ENCODE data around the gene KCNMB2.

The KCNMB2 gene

GRCh38 chr3:178625053-178625600 lies 88.9 kb downstream of the KCNMB2 start:
- H3K9me3 ChIP-seq (ENCODE audit: insufficient read depth, low read length): no peaks in the 10 kb centered on the region
- no peak overlapping the region for H3K4me3 ChIP-seq (ENCODE audit: insufficient read length, low read depth)
- H3K9ac ChIP-seq (ENCODE audit: insufficient read length, low read depth): no peak overlapping the region
- H3K27me3 ChIP-seq (ENCODE audit: insufficient read depth, insufficient read length): no peaks in the 10 kb centered on the region
- no peaks in the 10 kb centered on the region for H3K36me3 ChIP-seq (ENCODE audit: insufficient read depth, insufficient read length, low read length)
- no peak for DNase-seq (ENCODE audit: low read depth, low spot score)
- no peak for TF ChIP-seq YY1 (IDR thresholded peaks at IDR 0.05; ENCODE audit: insufficient read depth, insufficient read length)
- TF ChIP-seq SUZ12 (IDR thresholded peaks at IDR 0.05; ENCODE audit: extremely low read depth, insufficient read depth, insufficient read length): no peak
- TF ChIP-seq ZNF274 (IDR thresholded peaks at IDR 0.05; ENCODE audit: low read depth, low read length): no peak
- no peaks in the 10 kb centered on the region for H3K4me1 ChIP-seq (ENCODE audit: insufficient read depth, insufficient read length)

DNA sequence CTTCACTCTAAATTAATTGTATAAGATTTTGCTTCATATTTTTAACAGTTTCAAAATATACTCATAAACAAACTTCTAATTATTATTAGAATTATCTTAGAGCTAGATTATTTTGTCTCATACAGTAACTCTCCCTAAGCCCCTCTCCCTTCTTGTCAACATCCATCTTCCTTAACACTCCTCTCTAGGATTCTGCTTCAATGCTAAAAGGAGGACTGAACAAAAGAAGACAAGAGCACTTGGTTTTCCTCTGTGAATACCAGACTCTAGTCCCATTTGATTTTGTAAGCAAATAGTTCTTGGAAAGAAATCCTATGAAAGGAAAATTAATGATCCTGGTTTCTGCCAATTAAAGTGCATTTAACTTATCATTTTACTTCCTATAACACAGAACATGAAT lies 91.8 kb downstream of the KCNMB2 start:
- DNase-seq (ENCODE audit: low read depth, low spot score): no peak
- no peaks in the 10 kb centered on the region for H3K36me3 ChIP-seq (ENCODE audit: insufficient read depth, insufficient read length, low read length)
- H3K9ac ChIP-seq (ENCODE audit: insufficient read length, low read depth): no peak overlapping the region
- peaks cover 2% of the 10 kb centered on the region; the same call in 1 of the 2 replicates for H3K9me3 ChIP-seq (ENCODE audit: insufficient read depth, low read length)
- no peak for TF ChIP-seq SUZ12 (IDR thresholded peaks at IDR 0.05; ENCODE audit: extremely low read depth, insufficient read depth, insufficient read length)
- TF ChIP-seq YY1 (IDR thresholded peaks at IDR 0.05; ENCODE audit: insufficient read depth, insufficient read length): no peak
- TF ChIP-seq ZNF274 (IDR thresholded peaks at IDR 0.05; ENCODE audit: low read depth, low read length): no peak
- no peak overlapping the region for H3K4me3 ChIP-seq (ENCODE audit: insufficient read length, low read depth)
- H3K27me3 ChIP-seq (ENCODE audit: insufficient read depth, insufficient read length): no peaks in the 10 kb centered on the region
- H3K4me1 ChIP-seq (ENCODE audit: insufficient read depth, insufficient read length): no peaks in the 10 kb centered on the region

GRCh38 chr3:178629430-178630178 lies 93.4 kb downstream of the KCNMB2 start:
- Histone ChIP-seq H3K27me3 (ENCODE audit: insufficient read depth, insufficient read length) (no peaks in the 10 kb centered on the region), H3K9ac (ENCODE audit: insufficient read length, low read depth) (no peak overlapping the region), H3K4me3 (ENCODE audit: insufficient read length, low read depth) (no peak overlapping the region), H3K4me1 (ENCODE audit: insufficient read depth, insufficient read length) (no peaks in the 10 kb centered on the region), H3K36me3 (ENCODE audit: insufficient read depth, insufficient read length, low read length) (no peaks in the 10 kb centered on the region), H3K9me3 (ENCODE audit: insufficient read depth, low read length) (peaks cover 9% of the 10 kb centered on the region; the same call in 1 of the 2 replicates)
- no peak for DNase-seq (ENCODE audit: low read depth, low spot score)
- TF ChIP-seq YY1 (IDR thresholded peaks at IDR 0.05; ENCODE audit: insufficient read depth, insufficient read length): no peak
- TF ChIP-seq SUZ12 (IDR thresholded peaks at IDR 0.05; ENCODE audit: extremely low read depth, insufficient read depth, insufficient read length): no peak
- TF ChIP-seq ZNF274 (IDR thresholded peaks at IDR 0.05; ENCODE audit: low read depth, low read length): no peak

GRCh38 chr3:178631950-178632349 lies 95.7 kb downstream of the KCNMB2 start:
- Histone ChIP-seq H3K9me3 (ENCODE audit: insufficient read depth, low read length) (peaks cover 9% of the 10 kb centered on the region; the same call in 1 of the 2 replicates), H3K4me1 (ENCODE audit: insufficient read depth, insufficient read length) (no peaks in the 10 kb centered on the region), H3K9ac (ENCODE audit: insufficient read length, low read depth) (no peak overlapping the region), H3K4me3 (ENCODE audit: insufficient read length, low read depth) (no peak overlapping the region), H3K36me3 (ENCODE audit: insufficient read depth, insufficient read length, low read length) (no peaks in the 10 kb centered on the region), H3K27me3 (ENCODE audit: insufficient read depth, insufficient read length) (no peaks in the 10 kb centered on the region)
- no peak for DNase-seq (ENCODE audit: low read depth, low spot score)
- no peak for TF ChIP-seq SUZ12 (IDR thresholded peaks at IDR 0.05; ENCODE audit: extremely low read depth, insufficient read depth, insufficient read length)
- no peak for TF ChIP-seq YY1 (IDR thresholded peaks at IDR 0.05; ENCODE audit: insufficient read depth, insufficient read length)
- no peak for TF ChIP-seq ZNF274 (IDR thresholded peaks at IDR 0.05; ENCODE audit: low read depth, low read length)

DNA sequence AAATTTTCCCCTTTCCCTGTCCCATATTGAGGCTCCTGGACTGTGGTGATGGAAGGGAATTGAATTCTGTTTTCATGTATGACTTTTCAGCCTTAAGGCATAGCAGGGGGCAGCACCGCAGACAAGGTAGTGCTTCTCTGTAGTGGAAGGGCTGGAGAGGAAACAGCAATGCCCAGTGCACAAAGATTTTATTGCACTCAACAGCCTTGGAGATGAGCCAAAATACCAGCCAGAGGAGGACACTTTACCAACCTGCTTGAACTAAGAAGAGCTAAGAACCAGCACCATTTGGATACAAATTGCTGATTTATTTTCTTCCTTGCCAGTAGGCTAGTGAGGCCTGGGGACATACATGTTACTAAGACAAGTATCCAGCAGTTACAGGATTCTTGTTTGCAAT lies 98.7 kb downstream of the KCNMB2 start:
- H3K9me3 ChIP-seq (ENCODE audit: insufficient read depth, low read length): peaks cover 9% of the 10 kb centered on the region; the same call in 1 of the 2 replicates
- TF ChIP-seq YY1 (IDR thresholded peaks at IDR 0.05; ENCODE audit: insufficient read depth, insufficient read length): no peak
- no peak for TF ChIP-seq ZNF274 (IDR thresholded peaks at IDR 0.05; ENCODE audit: low read depth, low read length)
- no peak for TF ChIP-seq SUZ12 (IDR thresholded peaks at IDR 0.05; ENCODE audit: extremely low read depth, insufficient read depth, insufficient read length)
- no peak overlapping the region for H3K4me3 ChIP-seq (ENCODE audit: insufficient read length, low read depth)
- H3K27me3 ChIP-seq (ENCODE audit: insufficient read depth, insufficient read length): no peaks in the 10 kb centered on the region
- H3K4me1 ChIP-seq (ENCODE audit: insufficient read depth, insufficient read length): no peaks in the 10 kb centered on the region
- no peak overlapping the region for H3K9ac ChIP-seq (ENCODE audit: insufficient read length, low read depth)
- DNase-seq (ENCODE audit: low read depth, low spot score): no peak
- H3K36me3 ChIP-seq (ENCODE audit: insufficient read depth, insufficient read length, low read length): no peaks in the 10 kb centered on the region

- Histone ChIP-seq H3K36me3 (ENCODE audit: insufficient read depth, insufficient read length, low read length) (no peaks in the 10 kb centered on the region), H3K9me3 (ENCODE audit: insufficient read depth, low read length) (peaks cover 9% of the 10 kb centered on the region; the same call in 1 of the 2 replicates), H3K4me1 (ENCODE audit: insufficient read depth, insufficient read length) (no peaks in the 10 kb centered on the region), H3K27me3 (ENCODE audit: insufficient read depth, insufficient read length) (no peaks in the 10 kb centered on the region), H3K9ac (ENCODE audit: insufficient read length, low read depth) (no peak overlapping the region), H3K4me3 (ENCODE audit: insufficient read length, low read depth) (no peak overlapping the region)
- no peak for DNase-seq (ENCODE audit: low read depth, low spot score)
- TF ChIP-seq SUZ12 (IDR thresholded peaks at IDR 0.05; ENCODE audit: extremely low read depth, insufficient read depth, insufficient read length) (no peak), YY1 (IDR thresholded peaks at IDR 0.05; ENCODE audit: insufficient read depth, insufficient read length) (no peak), ZNF274 (IDR thresholded peaks at IDR 0.05; ENCODE audit: low read depth, low read length) (no peak)
Observed at GRCh38 chr3:178637802-178638201, 101.6 kb downstream of the KCNMB2 start.

GRCh38 chr3:178645503-178645902 lies 109.3 kb downstream of the KCNMB2 start:
- TF ChIP-seq ZNF274 (IDR thresholded peaks at IDR 0.05; ENCODE audit: low read depth, low read length) (no peak), SUZ12 (IDR thresholded peaks at IDR 0.05; ENCODE audit: extremely low read depth, insufficient read depth, insufficient read length) (no peak), YY1 (IDR thresholded peaks at IDR 0.05; ENCODE audit: insufficient read depth, insufficient read length) (no peak)
- no peaks in the 10 kb centered on the region for H3K4me1 ChIP-seq (ENCODE audit: insufficient read depth, insufficient read length)
- H3K9ac ChIP-seq (ENCODE audit: insufficient read length, low read depth): no peak overlapping the region
- no peak overlapping the region for H3K4me3 ChIP-seq (ENCODE audit: insufficient read length, low read depth)
- no peaks in the 10 kb centered on the region for H3K9me3 ChIP-seq (ENCODE audit: insufficient read depth, low read length)
- H3K36me3 ChIP-seq (ENCODE audit: insufficient read depth, insufficient read length, low read length): no peaks in the 10 kb centered on the region
- no peaks in the 10 kb centered on the region for H3K27me3 ChIP-seq (ENCODE audit: insufficient read depth, insufficient read length)
- DNase-seq (ENCODE audit: low read depth, low spot score): no peak

All from NT2/D1 (cell line).